ENCODE data around the gene FER.
"Not testable (repeated sequence)": the region's sequence is repeated elsewhere in the genome, so short reads cannot be mapped to it uniquely, and the experiment has no call there.

FER gene

GRCh38 chr5:108747774-108748400 is at the start of gene FER:
TSS of gene FER (plus strand) at chr5:108747897. CDS start at chr5:108798183, 50,286 bp downstream.
- no peaks in the 10 kb centered on the region for H3K9me3 Mint-ChIP-seq
- H3K27me3 Mint-ChIP-seq = no peaks in the 10 kb centered on the region
- peak within 1 kb of the TSS; percentile 97 for H3K27ac Mint-ChIP-seq
- H3K4me1 Mint-ChIP-seq = peaks cover 13% of the 10 kb centered on the region
- peak; percentile 35 to 63 for DNase-seq (ENCODE audit: low spot score in 2 of 2)
- H3K4me3 Mint-ChIP-seq = peak within 1 kb of the TSS; percentile 100
- H3K36me3 Mint-ChIP-seq = no peaks in the 10 kb centered on the region
- peak; percentile 44 for ATAC-seq (ENCODE audit: low read depth)

- H3K9me3 Mint-ChIP-seq; H3K36me3 Mint-ChIP-seq; DNase-seq (ENCODE audit: low spot score in 2 of 2); ATAC-seq (ENCODE audit: low read depth); H3K4me3 Mint-ChIP-seq; H3K27me3 Mint-ChIP-seq; H3K27ac Mint-ChIP-seq: not testable (repeated sequence)
- peaks cover 10% of the 10 kb centered on the region for H3K4me1 Mint-ChIP-seq
Observed at GRCh38 chr5:108700388-108700787, 47.3 kb upstream of the FER start.

- no peaks in the 10 kb centered on the region for H3K36me3 Mint-ChIP-seq
Observed at GRCh38 chr5:108700930-108701329, 46.8 kb upstream of the FER start.

GRCh38 chr5:108702546-108702945 is 45.2 kb upstream of the FER start:
- Mint-ChIP-seq H3K36me3 (no peaks in the 10 kb centered on the region), H3K27ac (no peak overlapping the region), H3K4me1 (peaks cover 7% of the 10 kb centered on the region), H3K9me3 (no peaks in the 10 kb centered on the region), H3K27me3 (no peaks in the 10 kb centered on the region), H3K4me3 (no peak overlapping the region)
- ATAC-seq (ENCODE audit: low read depth) = no peak
- no peak for DNase-seq (ENCODE audit: low spot score in 2 of 2)

More at GRCh38 chr5:108700930-108701329, 46.8 kb upstream of the FER start:
- no peak overlapping the region for H3K4me3 Mint-ChIP-seq
- no peak for DNase-seq (ENCODE audit: low spot score in 2 of 2)
- H3K27me3 Mint-ChIP-seq = no peaks in the 10 kb centered on the region
- peaks cover 10% of the 10 kb centered on the region for H3K4me1 Mint-ChIP-seq
- no peak for ATAC-seq (ENCODE audit: low read depth)
- H3K27ac Mint-ChIP-seq = no peak overlapping the region
- H3K9me3 Mint-ChIP-seq = no peaks in the 10 kb centered on the region

GRCh38 chr5:108703313-108703712 is 44.4 kb upstream of the FER start:
- Mint-ChIP-seq H3K4me1 (peaks cover 6% of the 10 kb centered on the region), H3K4me3 (no peak overlapping the region), H3K36me3 (no peaks in the 10 kb centered on the region), H3K27ac (no peak overlapping the region), H3K27me3 (no peaks in the 10 kb centered on the region), H3K9me3 (no peaks in the 10 kb centered on the region)
- DNase-seq (ENCODE audit: low spot score in 2 of 2) = no peak
- no peak for ATAC-seq (ENCODE audit: low read depth)

- no peaks in the 10 kb centered on the region for H3K4me1 Mint-ChIP-seq
- H3K9me3 Mint-ChIP-seq = no peaks in the 10 kb centered on the region
- H3K27me3 Mint-ChIP-seq = peaks cover 2% of the 10 kb centered on the region
- no peak overlapping the region for H3K27ac Mint-ChIP-seq
- no peak overlapping the region for H3K4me3 Mint-ChIP-seq
- ATAC-seq (ENCODE audit: low read depth) = no peak
- no peaks in the 10 kb centered on the region for H3K36me3 Mint-ChIP-seq
- DNase-seq (ENCODE audit: low spot score in 2 of 2) = no peak
Observed at GRCh38 chr5:108707141-108707540, 40.6 kb upstream of the FER start.

- H3K27me3 Mint-ChIP-seq = peaks cover 2% of the 10 kb centered on the region
- H3K4me1 Mint-ChIP-seq = no peaks in the 10 kb centered on the region
- no peaks in the 10 kb centered on the region for H3K36me3 Mint-ChIP-seq
- H3K9me3 Mint-ChIP-seq = no peaks in the 10 kb centered on the region
- ATAC-seq (ENCODE audit: low read depth) (no peak), DNase-seq (ENCODE audit: low spot score in 2 of 2) (no peak)
- no peak overlapping the region for H3K27ac Mint-ChIP-seq
- H3K4me3 Mint-ChIP-seq = no peak overlapping the region
Observed at GRCh38 chr5:108711898-108712297, 35.8 kb upstream of the FER start.

GRCh38 chr5:108715408-108715807 is 32.3 kb upstream of the FER start:
- Mint-ChIP-seq H3K27me3 (peaks cover 2% of the 10 kb centered on the region), H3K4me1 (no peaks in the 10 kb centered on the region), H3K27ac (peak overlapping the region; percentile 9), H3K9me3 (no peaks in the 10 kb centered on the region), H3K4me3 (no peak overlapping the region), H3K36me3 (no peaks in the 10 kb centered on the region)
- ATAC-seq (ENCODE audit: low read depth) (no peak), DNase-seq (ENCODE audit: low spot score in 2 of 2) (no peak)

GRCh38 chr5:108720391-108720790 is 27.3 kb upstream of the FER start:
- H3K27me3 Mint-ChIP-seq = no peaks in the 10 kb centered on the region
- no peak overlapping the region for H3K27ac Mint-ChIP-seq
- H3K4me3 Mint-ChIP-seq = no peak overlapping the region
- ATAC-seq (ENCODE audit: low read depth) (no peak), DNase-seq (ENCODE audit: low spot score in 2 of 2) (no peak)
- H3K9me3 Mint-ChIP-seq = no peaks in the 10 kb centered on the region
- no peaks in the 10 kb centered on the region for H3K4me1 Mint-ChIP-seq
- no peaks in the 10 kb centered on the region for H3K36me3 Mint-ChIP-seq

GRCh38 chr5:108726446-108727235 is 21.1 kb upstream of the FER start:
- peak overlapping the region; percentile 97 for H3K27ac Mint-ChIP-seq
- no peaks in the 10 kb centered on the region for H3K27me3 Mint-ChIP-seq
- no peak for ATAC-seq (ENCODE audit: low read depth)
- no peak for DNase-seq (ENCODE audit: low spot score in 2 of 2)
- peak overlapping the region; percentile 83 for H3K4me3 Mint-ChIP-seq
- H3K9me3 Mint-ChIP-seq = no peaks in the 10 kb centered on the region
- H3K36me3 Mint-ChIP-seq = no peaks in the 10 kb centered on the region
- peaks cover 25% of the 10 kb centered on the region for H3K4me1 Mint-ChIP-seq

- peak overlapping the region; percentile 97 for H3K27ac Mint-ChIP-seq
- DNase-seq (ENCODE audit: low spot score in 2 of 2) = no peak
Observed at GRCh38 chr5:108727236-108727650, 20.5 kb upstream of the FER start.

GRCh38 chr5:108727651-108728565 is 19.8 kb upstream of the FER start:
- ATAC-seq (ENCODE audit: low read depth) = peak; percentile 73
- Mint-ChIP-seq H3K9me3 (no peaks in the 10 kb centered on the region), H3K4me3 (peak overlapping the region; percentile 83), H3K4me1 (peaks cover 28% of the 10 kb centered on the region), H3K27ac (peak overlapping the region; percentile 97), H3K36me3 (no peaks in the 10 kb centered on the region), H3K27me3 (no peaks in the 10 kb centered on the region)
- DNase-seq (ENCODE audit: low spot score in 2 of 2) = peak; percentile 63 to 69

More at GRCh38 chr5:108727236-108727650, 20.5 kb upstream of the FER start:
- Mint-ChIP-seq H3K27me3 (no peaks in the 10 kb centered on the region), H3K4me1 (peaks cover 25% of the 10 kb centered on the region), H3K4me3 (peak overlapping the region; percentile 83), H3K36me3 (no peaks in the 10 kb centered on the region), H3K9me3 (no peaks in the 10 kb centered on the region)
- ATAC-seq (ENCODE audit: low read depth) = no peak

GRCh38 chr5:108728566-108729241 is 19.0 kb upstream of the FER start:
- Mint-ChIP-seq H3K4me1 (peaks cover 28% of the 10 kb centered on the region), H3K36me3 (no peaks in the 10 kb centered on the region), H3K27ac (peak overlapping the region; percentile 97), H3K27me3 (no peaks in the 10 kb centered on the region), H3K4me3 (peak overlapping the region; percentile 83), H3K9me3 (no peaks in the 10 kb centered on the region)
- ATAC-seq (ENCODE audit: low read depth) (peak; percentile 64), DNase-seq (ENCODE audit: low spot score in 2 of 2) (peak in 1 of 2 donors; percentile 47)

All from memory B cell (primary cell).